Measurements from ENCODE around the gene SYT12.

Gene SYT12

DNA sequence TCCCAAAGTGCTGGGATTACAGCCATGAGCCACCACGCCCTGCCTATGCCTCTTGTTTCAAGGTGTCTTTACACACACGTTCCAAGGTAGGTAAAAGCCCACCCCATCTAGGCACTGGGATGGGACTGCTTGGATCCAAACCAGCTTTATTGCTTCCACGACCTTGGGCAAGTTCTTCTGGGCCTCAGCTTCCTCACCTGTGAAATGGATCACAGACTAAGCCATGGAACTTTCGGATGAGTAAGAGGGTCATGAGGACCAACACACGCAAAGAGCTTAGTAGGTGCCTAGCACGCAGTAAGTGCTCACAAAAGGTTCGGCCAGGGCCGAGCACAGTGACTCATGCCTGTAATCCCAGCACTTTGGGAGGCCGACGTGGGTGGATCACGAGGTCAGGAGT lies 49.4 kb downstream of the SYT12 start:
- no peaks in the 10 kb centered on the region for H3K9me3 ChIP-seq (ENCODE audit: control insufficient read depth, insufficient read depth, low read length)
- H3K4me1 ChIP-seq (ENCODE audit: control insufficient read depth, insufficient read depth, low read length) = no peaks in the 10 kb centered on the region
- H3K27me3 ChIP-seq (ENCODE audit: control insufficient read depth, insufficient read depth, low read length) = no peaks in the 10 kb centered on the region
- WGBS (ENCODE audit: insufficient coverage, insufficient read length) = no CpG with 5 or more reads among the region's 11 CpGs
- no peak overlapping the region for H3K4me3 ChIP-seq (ENCODE audit: low read length)
- DNase-seq (ENCODE audit: low read depth, low spot score) = no peak
- no peaks in the 10 kb centered on the region for H3K36me3 ChIP-seq (ENCODE audit: control insufficient read depth, insufficient read depth, low read length)
- H3K27ac ChIP-seq (ENCODE audit: low read length) = no peak overlapping the region

DNA sequence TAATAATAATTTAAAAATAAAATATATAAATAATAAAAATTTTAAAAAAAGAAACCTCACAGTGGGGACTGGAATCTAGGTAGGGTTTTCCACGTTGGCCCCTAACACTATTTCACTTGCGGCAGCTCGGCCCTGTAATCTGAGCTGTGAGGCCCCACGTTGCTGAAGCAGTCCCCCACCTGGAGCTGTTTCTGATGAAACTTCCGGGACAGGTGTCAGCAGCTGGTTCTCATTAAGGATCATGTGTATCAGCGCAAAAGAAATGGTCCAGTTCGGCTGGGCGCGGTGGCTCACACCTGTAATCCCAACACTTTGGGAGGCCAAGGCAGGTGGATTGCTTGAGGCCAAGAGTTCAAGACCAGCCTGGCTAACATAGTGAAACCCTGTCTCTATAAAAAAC lies 51.0 kb downstream of the SYT12 start:
- Histone ChIP-seq H3K27me3 (ENCODE audit: control insufficient read depth, insufficient read depth, low read length) (no peaks in the 10 kb centered on the region), H3K27ac (ENCODE audit: low read length) (no peak overlapping the region), H3K36me3 (ENCODE audit: control insufficient read depth, insufficient read depth, low read length) (no peaks in the 10 kb centered on the region), H3K4me3 (ENCODE audit: low read length) (no peak overlapping the region), H3K4me1 (ENCODE audit: control insufficient read depth, insufficient read depth, low read length) (peaks cover 1% of the 10 kb centered on the region; the same call in 1 of the 2 replicates), H3K9me3 (ENCODE audit: control insufficient read depth, insufficient read depth, low read length) (no peaks in the 10 kb centered on the region)
- no CpG with 5 or more reads among the region's 9 CpGs for WGBS (ENCODE audit: insufficient coverage, insufficient read length)
- DNase-seq (ENCODE audit: low read depth, low spot score) = no peak

DNA sequence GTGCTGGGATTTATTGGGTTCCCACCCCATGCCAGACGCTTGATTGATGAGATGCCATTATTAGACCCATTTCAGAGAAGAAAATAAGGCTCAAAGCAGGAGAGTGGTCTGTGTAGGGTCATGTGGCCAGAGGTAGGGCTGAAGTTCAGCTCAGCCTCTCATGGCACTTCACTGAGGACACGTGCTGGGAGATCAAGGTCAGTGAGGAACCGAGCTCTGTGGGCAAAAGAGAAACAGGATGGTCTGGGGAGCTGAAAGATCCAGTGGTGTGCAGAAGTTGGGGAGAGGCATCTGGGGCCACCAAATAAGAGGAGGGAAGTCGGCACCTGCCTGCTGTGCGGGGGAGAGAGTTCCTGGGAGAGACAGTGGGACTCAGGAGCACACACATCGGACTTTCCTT lies 53.3 kb downstream of the SYT12 start:
- no CpG with 5 or more reads among the region's 6 CpGs for whole genome bisulfite sequencing (ENCODE audit: insufficient coverage, insufficient read length)
- DNase-seq (ENCODE audit: low read depth, low spot score) = no peak
- H3K4me1 ChIP-seq (ENCODE audit: control insufficient read depth, insufficient read depth, low read length) = peaks cover 1% of the 10 kb centered on the region; the same call in 1 of the 2 replicates
- no peak overlapping the region for H3K4me3 ChIP-seq (ENCODE audit: low read length)
- H3K36me3 ChIP-seq (ENCODE audit: control insufficient read depth, insufficient read depth, low read length) = no peaks in the 10 kb centered on the region
- H3K27ac ChIP-seq (ENCODE audit: low read length) = no peak overlapping the region
- no peaks in the 10 kb centered on the region for H3K9me3 ChIP-seq (ENCODE audit: control insufficient read depth, insufficient read depth, low read length)
- no peaks in the 10 kb centered on the region for H3K27me3 ChIP-seq (ENCODE audit: control insufficient read depth, insufficient read depth, low read length)

DNA sequence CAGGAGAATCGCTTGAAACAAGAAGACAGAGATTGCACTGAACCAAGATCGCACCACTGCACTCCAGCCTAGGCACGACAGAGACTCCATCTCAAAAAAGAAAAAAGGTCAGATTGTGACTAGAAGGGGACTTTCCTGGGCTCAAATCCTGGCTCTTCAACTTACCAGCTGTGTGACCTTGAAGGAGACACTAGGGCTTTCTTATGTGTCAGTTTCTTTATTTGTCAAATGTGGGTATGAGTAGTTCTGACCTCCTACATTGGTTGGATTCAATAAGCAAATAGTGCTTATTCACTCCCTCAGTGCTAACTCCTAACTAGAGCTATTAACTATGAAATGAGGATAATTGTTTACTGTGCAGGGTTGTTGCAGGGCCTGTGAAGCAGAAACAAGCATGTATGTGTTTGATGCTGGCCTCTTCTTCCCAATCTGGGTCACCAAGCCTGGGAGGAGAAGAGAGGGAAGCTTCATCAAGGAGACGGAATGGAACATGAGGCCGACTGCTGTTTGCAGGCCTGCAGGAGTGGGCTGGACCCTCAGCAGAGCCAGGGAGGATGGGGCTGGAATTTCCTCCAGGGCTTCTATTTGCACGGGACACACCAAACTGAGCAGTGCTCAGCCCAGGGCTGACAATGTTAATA lies 56.3 kb downstream of the SYT12 start:
- no peaks in the 10 kb centered on the region for H3K36me3 ChIP-seq (ENCODE audit: control insufficient read depth, insufficient read depth, low read length)
- peaks cover 3% of the 10 kb centered on the region; the same call in 1 of the 2 replicates for H3K4me1 ChIP-seq (ENCODE audit: control insufficient read depth, insufficient read depth, low read length)
- no CpG with 5 or more reads among the region's 6 CpGs for WGBS (ENCODE audit: insufficient coverage, insufficient read length)
- DNase-seq (ENCODE audit: low read depth, low spot score) = no peak
- H3K9me3 ChIP-seq (ENCODE audit: control insufficient read depth, insufficient read depth, low read length) = no peaks in the 10 kb centered on the region
- H3K4me3 ChIP-seq (ENCODE audit: low read length) = no peak overlapping the region
- H3K27ac ChIP-seq (ENCODE audit: low read length) = no peak overlapping the region
- H3K27me3 ChIP-seq (ENCODE audit: control insufficient read depth, insufficient read depth, low read length) = no peaks in the 10 kb centered on the region

DNA sequence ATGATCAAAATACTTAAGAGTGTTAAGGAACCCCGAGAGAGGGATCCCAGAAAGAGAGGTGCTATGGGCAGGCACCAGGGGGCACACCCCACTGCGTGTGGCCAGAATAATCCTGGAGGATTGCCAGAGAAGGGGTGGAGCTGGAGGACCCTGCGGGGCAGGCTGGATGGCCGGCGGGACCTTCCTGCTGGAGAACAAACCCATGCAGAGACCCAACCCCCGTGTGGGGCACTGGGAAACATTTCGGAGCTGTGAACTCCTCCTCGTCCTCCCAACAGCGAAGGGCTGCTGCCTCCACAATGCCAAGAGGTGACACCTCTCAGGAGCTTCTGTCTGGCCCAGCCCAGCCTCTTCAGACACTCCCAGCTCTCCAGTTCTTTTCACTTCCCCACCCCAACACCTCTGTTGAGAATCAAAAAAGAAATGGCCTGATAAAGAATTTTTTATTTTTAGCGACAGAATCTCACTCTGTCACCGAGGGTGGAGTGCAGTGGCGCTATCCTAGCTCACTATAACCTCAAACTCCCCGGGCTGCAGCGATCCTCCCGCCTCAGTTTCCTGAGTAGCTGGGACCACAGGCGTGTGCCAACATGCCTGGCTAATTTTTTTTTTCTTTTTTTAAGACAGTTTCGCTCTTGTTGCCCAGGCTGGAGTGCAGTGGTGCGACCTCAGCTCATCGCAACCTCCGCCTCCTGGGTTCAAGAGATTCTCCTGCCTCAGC lies 59.3 kb downstream of the SYT12 start:
- Histone ChIP-seq H3K27me3 (ENCODE audit: control insufficient read depth, insufficient read depth, low read length) (no peaks in the 10 kb centered on the region), H3K4me1 (ENCODE audit: control insufficient read depth, insufficient read depth, low read length) (peaks cover 3% of the 10 kb centered on the region; the same call in 1 of the 2 replicates), H3K36me3 (ENCODE audit: control insufficient read depth, insufficient read depth, low read length) (no peaks in the 10 kb centered on the region), H3K9me3 (ENCODE audit: control insufficient read depth, insufficient read depth, low read length) (no peaks in the 10 kb centered on the region), H3K4me3 (ENCODE audit: low read length) (no peak overlapping the region), H3K27ac (ENCODE audit: low read length) (no peak overlapping the region)
- DNase-seq (ENCODE audit: low read depth, low spot score) = no peak
- WGBS (ENCODE audit: insufficient coverage, insufficient read length) = no CpG with 5 or more reads among the region's 20 CpGs

DNA sequence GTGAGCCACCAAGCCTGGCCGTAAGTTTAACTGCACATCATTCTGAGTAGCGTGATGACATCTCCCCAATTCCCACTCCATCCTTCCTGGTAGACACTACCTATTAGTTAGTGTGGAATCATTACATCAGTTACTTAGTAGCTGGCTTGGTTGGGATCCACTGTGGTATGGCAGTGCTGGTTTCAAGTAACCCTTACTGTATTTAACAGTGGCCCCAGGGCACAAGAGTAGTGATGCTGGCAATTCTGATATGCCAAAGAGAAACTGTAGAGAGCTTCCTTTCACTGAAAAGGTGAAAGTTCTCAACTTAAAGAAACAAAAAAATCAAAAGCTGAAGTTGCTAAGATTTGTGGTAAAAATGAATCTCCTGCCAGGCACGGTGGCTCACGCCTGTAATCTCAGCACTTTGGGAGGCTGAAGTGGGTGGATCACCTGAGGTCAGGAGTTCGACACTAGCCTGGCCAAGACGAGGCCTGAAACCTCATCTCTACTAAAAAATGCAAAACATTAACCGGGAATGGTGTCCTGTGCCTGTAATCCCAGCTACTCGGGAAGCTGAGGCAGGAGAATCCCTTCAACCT lies 60.9 kb downstream of the SYT12 start:
- Histone ChIP-seq H3K4me1 (ENCODE audit: control insufficient read depth, insufficient read depth, low read length) (0 out of 2 replicates have a peak, but pooled peaks cover 2% of the 10 kb centered on the region), H3K4me3 (ENCODE audit: low read length) (no peak overlapping the region), H3K27me3 (ENCODE audit: control insufficient read depth, insufficient read depth, low read length) (no peaks in the 10 kb centered on the region), H3K27ac (ENCODE audit: low read length) (no peak overlapping the region), H3K36me3 (ENCODE audit: control insufficient read depth, insufficient read depth, low read length) (no peaks in the 10 kb centered on the region), H3K9me3 (ENCODE audit: control insufficient read depth, insufficient read depth, low read length) (no peaks in the 10 kb centered on the region)
- no peak for DNase-seq (ENCODE audit: low read depth, low spot score)
- no CpG with 5 or more reads among the region's 8 CpGs for WGBS (ENCODE audit: insufficient coverage, insufficient read length)

DNA sequence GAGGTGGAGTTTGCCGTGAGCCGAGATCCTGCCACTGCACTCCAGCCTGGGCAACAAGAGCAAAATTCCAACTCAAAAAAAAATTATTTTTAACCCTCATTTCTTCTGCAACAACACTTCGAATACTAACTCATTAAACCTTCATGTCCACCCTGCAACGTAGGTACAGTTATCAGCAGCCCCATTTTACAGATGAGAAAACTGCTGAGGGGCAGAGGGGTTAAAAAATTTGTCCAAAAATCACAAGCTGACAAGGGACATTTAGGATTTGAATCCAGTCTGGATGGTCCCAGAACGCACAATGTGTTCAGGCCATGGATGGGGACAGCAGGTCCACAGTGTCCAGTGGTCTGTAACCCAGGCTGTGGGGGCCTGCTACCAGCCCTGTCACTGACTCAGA lies 62.7 kb downstream of the SYT12 start:
- no peaks in the 10 kb centered on the region for H3K9me3 ChIP-seq (ENCODE audit: control insufficient read depth, insufficient read depth, low read length)
- no peaks in the 10 kb centered on the region for H3K36me3 ChIP-seq (ENCODE audit: control insufficient read depth, insufficient read depth, low read length)
- no peak for DNase-seq (ENCODE audit: low read depth, low spot score)
- no peak overlapping the region for H3K4me3 ChIP-seq (ENCODE audit: low read length)
- 100% methylated on average over 2 of the region's 5 CpGs for WGBS (ENCODE audit: insufficient coverage, insufficient read length)
- no peaks in the 10 kb centered on the region for H3K27me3 ChIP-seq (ENCODE audit: control insufficient read depth, insufficient read depth, low read length)
- H3K27ac ChIP-seq (ENCODE audit: low read length) = no peak overlapping the region
- 0 out of 2 replicates have a peak, but pooled peaks cover 2% of the 10 kb centered on the region for H3K4me1 ChIP-seq (ENCODE audit: control insufficient read depth, insufficient read depth, low read length)

DNA sequence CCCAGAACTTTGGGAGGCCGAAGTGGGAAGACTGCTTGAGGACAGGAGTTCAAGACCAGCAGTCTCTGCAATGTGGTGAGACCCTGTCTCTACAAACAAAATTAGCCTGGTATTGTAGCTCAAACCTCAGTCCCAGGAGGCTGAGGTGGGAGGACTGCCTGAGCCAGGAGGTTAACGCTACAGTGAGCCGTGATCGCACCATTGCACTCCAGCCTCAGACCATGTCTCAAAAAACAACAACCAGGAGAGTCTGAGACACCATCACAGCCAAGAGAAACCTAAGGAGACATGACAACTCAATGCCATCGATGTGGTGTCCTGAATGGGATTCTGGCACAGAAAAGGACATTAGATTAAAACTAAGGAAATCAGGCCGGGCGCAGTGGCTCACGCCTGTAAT lies 67.8 kb downstream of the SYT12 start:
- no peak overlapping the region for H3K4me3 ChIP-seq (ENCODE audit: low read length)
- no peak overlapping the region for H3K27ac ChIP-seq (ENCODE audit: low read length)
- no peaks in the 10 kb centered on the region for H3K9me3 ChIP-seq (ENCODE audit: control insufficient read depth, insufficient read depth, low read length)
- DNase-seq (ENCODE audit: low read depth, low spot score) = no peak
- H3K36me3 ChIP-seq (ENCODE audit: control insufficient read depth, insufficient read depth, low read length) = no peaks in the 10 kb centered on the region
- WGBS (ENCODE audit: insufficient coverage, insufficient read length) = no CpG with 5 or more reads among the region's 8 CpGs
- H3K4me1 ChIP-seq (ENCODE audit: control insufficient read depth, insufficient read depth, low read length) = 0 out of 2 replicates have a peak, but pooled peaks cover 2% of the 10 kb centered on the region
- H3K27me3 ChIP-seq (ENCODE audit: control insufficient read depth, insufficient read depth, low read length) = no peaks in the 10 kb centered on the region

DNA sequence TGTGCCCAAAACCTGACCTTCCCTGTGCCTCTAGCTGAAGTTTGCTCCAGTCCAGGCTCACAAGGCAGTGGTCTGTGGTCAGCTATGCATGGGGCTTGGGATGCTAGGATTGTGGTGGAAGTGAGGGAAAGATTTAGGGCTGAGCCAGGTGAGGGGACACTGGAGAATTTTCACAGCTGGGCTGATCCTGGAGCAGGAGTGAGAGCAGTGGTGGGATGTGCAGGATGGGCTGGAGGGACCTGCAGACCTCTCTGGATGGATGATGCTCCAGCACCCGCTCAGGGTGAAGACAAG lies 72.2 kb downstream of the SYT12 start:
- no peaks in the 10 kb centered on the region for H3K9me3 ChIP-seq (ENCODE audit: control insufficient read depth, insufficient read depth, low read length)
- no CpG with 5 or more reads among the region's 1 CpG for WGBS (ENCODE audit: insufficient coverage, insufficient read length)
- H3K4me3 ChIP-seq (ENCODE audit: low read length) = no peak overlapping the region
- H3K4me1 ChIP-seq (ENCODE audit: control insufficient read depth, insufficient read depth, low read length) = 0 out of 2 replicates have a peak, but pooled peaks cover 2% of the 10 kb centered on the region
- no peak for DNase-seq (ENCODE audit: low read depth, low spot score)
- no peak overlapping the region for H3K27ac ChIP-seq (ENCODE audit: low read length)
- H3K27me3 ChIP-seq (ENCODE audit: control insufficient read depth, insufficient read depth, low read length) = no peaks in the 10 kb centered on the region
- H3K36me3 ChIP-seq (ENCODE audit: control insufficient read depth, insufficient read depth, low read length) = no peaks in the 10 kb centered on the region

DNA sequence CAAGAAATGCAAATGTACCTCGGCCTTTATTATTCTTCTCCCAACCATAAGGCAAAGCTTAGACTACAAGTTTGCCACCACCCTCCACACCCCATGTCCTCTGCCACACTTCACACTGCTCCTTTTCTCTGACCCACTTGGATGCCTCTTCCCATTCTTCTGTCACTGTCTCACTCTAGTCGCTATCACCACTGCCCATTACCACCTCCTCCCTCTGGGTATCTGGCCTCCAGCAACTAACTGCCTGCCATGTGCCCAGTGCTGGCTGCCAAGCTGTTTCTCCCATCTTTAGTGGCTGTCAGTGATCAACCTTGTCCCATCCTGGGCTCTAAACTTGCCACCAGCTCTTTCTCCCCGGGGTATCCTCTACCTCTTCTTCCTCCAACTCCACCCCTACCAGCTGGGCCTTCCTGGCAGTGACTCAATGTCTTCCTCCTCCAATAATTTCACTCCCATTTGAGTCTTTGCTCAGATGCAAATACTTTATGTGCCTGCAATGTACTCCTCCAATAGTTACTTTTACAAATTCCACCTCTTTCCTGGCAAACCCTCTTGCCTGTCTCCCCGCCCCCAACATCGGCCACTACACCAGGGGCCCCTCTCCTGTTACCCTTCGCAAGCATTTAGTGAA lies 76.0 kb downstream of the SYT12 start:
- no peaks in the 10 kb centered on the region for H3K36me3 ChIP-seq (ENCODE audit: control insufficient read depth, insufficient read depth, low read length)
- no peak for DNase-seq (ENCODE audit: low read depth, low spot score)
- no peak overlapping the region for H3K27ac ChIP-seq (ENCODE audit: low read length)
- H3K4me1 ChIP-seq (ENCODE audit: control insufficient read depth, insufficient read depth, low read length) = 0 out of 2 replicates have a peak, but pooled peaks cover 2% of the 10 kb centered on the region
- WGBS (ENCODE audit: insufficient coverage, insufficient read length) = no CpG with 5 or more reads among the region's 6 CpGs
- H3K9me3 ChIP-seq (ENCODE audit: control insufficient read depth, insufficient read depth, low read length) = no peaks in the 10 kb centered on the region
- H3K27me3 ChIP-seq (ENCODE audit: control insufficient read depth, insufficient read depth, low read length) = no peaks in the 10 kb centered on the region
- H3K4me3 ChIP-seq (ENCODE audit: low read length) = no peak overlapping the region
